Vagina (tissue), 2 donors: Measurements from ENCODE around the gene PRPF38B.

ENCODE experiments used
- CTCF ChIP-seq, 3 experiments: fragments of 450-650 bp in 2 of 3; fragments of 200-600 bp in 1 of 3; sonication (generic) in 1 of 3; IDR thresholded peaks; one replicate each; pipeline ENCODE4 v1.5.1; 2017 to 2019; ENCODE audit warnings: antibody characterized with exemption in 3 of 3, mild to moderate bottlenecking in 2 of 3, moderate library complexity in 2 of 3
- POLR2A ChIP-seq, 2 donors: fragments of 450-650 bp; IDR thresholded peaks; one replicate each; pipeline ENCODE4 v1.6.1; 2017; ENCODE audit warnings: antibody characterized with exemption in 2 of 2, mild to moderate bottlenecking in 2 of 2, moderate library complexity in 2 of 2
- POLR2AphosphoS5 ChIP-seq, 2 donors: sonication (generic); formaldehyde crosslinking; IDR thresholded peaks; one replicate each; pipeline ENCODE4 v1.9.0; 2017; ENCODE audit warnings: antibody characterized with exemption in 2 of 2, mild to moderate bottlenecking in 2 of 2, low read depth in 1 of 2; ENCODE audit not compliant: insufficient read depth in 1 of 2

GRCh38 chr1:108716437-108717230, 24.5 kb downstream of the PRPF38B start:
- no peak for TF ChIP-seq POLR2A (IDR thresholded peaks at IDR 0.05)
- no peak for TF ChIP-seq CTCF (IDR thresholded peaks at IDR 0.05)
- no peak for TF ChIP-seq POLR2AphosphoS5 (IDR thresholded peaks at IDR 0.05; ENCODE audit: insufficient read depth in 1 of 2, low read depth in 1 of 2)
